ENCODE results near the gene NT5C1A.

DNA sequence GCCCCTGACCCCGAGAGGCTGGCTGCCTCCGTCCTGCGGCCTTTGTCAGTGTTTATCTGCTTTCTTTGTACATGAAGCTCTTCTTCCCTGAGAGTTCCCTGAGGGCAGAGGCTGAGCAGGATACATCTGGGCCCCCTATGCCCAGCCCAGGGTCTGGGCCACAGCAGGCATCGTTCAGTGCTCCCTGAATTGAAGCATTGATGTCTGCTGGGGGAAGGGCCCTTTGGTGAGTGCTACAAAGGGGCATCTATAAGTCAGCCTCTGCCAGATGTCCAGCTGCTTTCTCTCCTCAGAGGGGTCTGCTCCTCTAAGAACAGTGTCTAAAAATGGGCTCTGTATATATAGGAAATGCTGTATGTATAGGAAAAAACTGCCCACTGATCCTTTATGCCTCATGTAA is 34.5 kb downstream of the NT5C1A start:
- TF ChIP-seq POLR2A (IDR thresholded peaks at IDR 0.05; ENCODE audit: low read length), result no peak
- no peak for TF ChIP-seq GATA1 (IDR thresholded peaks at IDR 0.05; ENCODE audit: low read depth, low read length)

Measured in erythroblast (primary cell).